Mesodermal cell (in vitro differentiated cells): ENCODE results near the gene AADAC.

ENCODE experiments used
- H3K27ac ChIP-seq: 2 replicates; pipeline ENCODE4 v1.7.0; 2013; ENCODE audit warnings: mild to moderate bottlenecking, low read depth, low read length, moderate library complexity; ENCODE audit not compliant: severe bottlenecking
- H3K36me3 ChIP-seq: 2 replicates; pipeline ENCODE4 v1.7.1; 2013; ENCODE audit warnings: mild to moderate bottlenecking, low read length, moderate library complexity; ENCODE audit not compliant: control insufficient read depth, insufficient read depth
- H3K4me1 ChIP-seq: one replicate; pipeline ENCODE4 v1.7.1; 2013; ENCODE audit warnings: mild to moderate bottlenecking, low read length; ENCODE audit not compliant: insufficient read depth, control insufficient read depth, poor library complexity, severe bottlenecking
- H3K4me3 ChIP-seq: 2 replicates; pipeline ENCODE4 v1.7.0; 2013; ENCODE audit warnings: low read length, control low read depth, mild to moderate bottlenecking; ENCODE audit not compliant: insufficient read depth, poor library complexity, severe bottlenecking; ENCODE audit errors: extremely low read depth
- H3K9me3 ChIP-seq: 2 replicates; pipeline ENCODE4 v1.7.1; 2013; ENCODE audit warnings: mild to moderate bottlenecking, low read length, moderate library complexity; ENCODE audit not compliant: control insufficient read depth
- WGBS, 2 experiments: methylation state at CpG; one replicate each; pipeline ENCODE4 v1.1.5; 2013; ENCODE audit warnings: missing lambda C conversion rate in 2 of 2; ENCODE audit not compliant: insufficient coverage in 2 of 2; 5-methylcytosine and 5-hydroxymethylcytosine counted together

Gene AADAC

GRCh38 chr3:151852074-151852811 is 38.3 kb downstream of the AADAC start:
- Histone ChIP-seq H3K36me3 (no peaks in the 10 kb centered on the region), H3K4me1 (peaks cover 4% of the 10 kb centered on the region), H3K9me3 (peaks cover 3% of the 10 kb centered on the region), H3K27ac (no peak overlapping the region), H3K4me3 (no peak overlapping the region)
- WGBS, 2 experiments, result 89 to 90% methylated on average over 6 to 10 of the region's 11 CpGs

GRCh38 chr3:151856118-151856517 is 42.2 kb downstream of the AADAC start:
- Histone ChIP-seq H3K4me3 (no peak overlapping the region), H3K4me1 (peaks cover 12% of the 10 kb centered on the region), H3K9me3 (peaks cover 1% of the 10 kb centered on the region), H3K36me3 (no peaks in the 10 kb centered on the region), H3K27ac (no peak overlapping the region)
- 92 to 100% methylated on average over 2 of the region's 3 CpGs for WGBS, 2 experiments

- Histone ChIP-seq H3K36me3 (no peaks in the 10 kb centered on the region), H3K27ac (no peak overlapping the region), H3K4me1 (peaks cover 12% of the 10 kb centered on the region), H3K9me3 (no peaks in the 10 kb centered on the region), H3K4me3 (no peak overlapping the region)
- WGBS, 2 experiments, result 80 to 100% methylated on average over 1 of the region's 2 CpGs
These were observed 42.7 kb downstream of the AADAC start for GRCh38 chr3:151856641-151857040.

GRCh38 chr3:151859233-151859673 is 45.3 kb downstream of the AADAC start:
- Histone ChIP-seq H3K4me3 (no peak overlapping the region), H3K27ac (peak overlapping the region; percentile 23), H3K9me3 (no peaks in the 10 kb centered on the region), H3K36me3 (no peaks in the 10 kb centered on the region), H3K4me1 (peaks cover 8% of the 10 kb centered on the region)
- no CpG with 5 or more reads among the region's 2 CpGs for WGBS, 2 experiments

- H3K4me1 ChIP-seq, result peaks cover 8% of the 10 kb centered on the region
- no peak overlapping the region for H3K4me3 ChIP-seq
- no peak overlapping the region for H3K27ac ChIP-seq
- H3K9me3 ChIP-seq, result no peaks in the 10 kb centered on the region
- no peaks in the 10 kb centered on the region for H3K36me3 ChIP-seq
These were observed 46.0 kb downstream of the AADAC start for GRCh38 chr3:151859905-151860304.

GRCh38 chr3:151863611-151864010 is 49.7 kb downstream of the AADAC start:
- 91% methylated on average over 1 of the region's 2 CpGs; no CpG with 5 or more reads in 1 of the 2 experiments for WGBS, 2 experiments

GRCh38 chr3:151864423-151865101 is 50.6 kb downstream of the AADAC start:
- WGBS, 2 experiments, result 67% methylated on average over 1 of the region's 4 CpGs; no CpG with 5 or more reads in 1 of the 2 experiments
- Histone ChIP-seq H3K9me3 (no peaks in the 10 kb centered on the region), H3K4me1 (peaks cover 12% of the 10 kb centered on the region), H3K27ac (no peak overlapping the region), H3K4me3 (no peak overlapping the region), H3K36me3 (no peaks in the 10 kb centered on the region)

More at GRCh38 chr3:151863611-151864010, 49.7 kb downstream of the AADAC start:
- H3K4me3 ChIP-seq, result no peak overlapping the region
- no peak overlapping the region for H3K27ac ChIP-seq
- H3K9me3 ChIP-seq, result no peaks in the 10 kb centered on the region
- peaks cover 14% of the 10 kb centered on the region for H3K4me1 ChIP-seq
- H3K36me3 ChIP-seq, result no peaks in the 10 kb centered on the region

- WGBS, 2 experiments, result 85 to 100% methylated on average over 1 to 3 of the region's 4 CpGs
- Histone ChIP-seq H3K36me3 (no peaks in the 10 kb centered on the region), H3K27ac (peak overlapping the region; percentile 23), H3K4me3 (no peak overlapping the region), H3K9me3 (no peaks in the 10 kb centered on the region), H3K4me1 (peaks cover 9% of the 10 kb centered on the region)
These were observed 52.9 kb downstream of the AADAC start for GRCh38 chr3:151866711-151867410.

- WGBS, 2 experiments, result no CpG with 5 or more reads among the region's 1 CpG
- Histone ChIP-seq H3K4me1 (peaks cover 9% of the 10 kb centered on the region), H3K4me3 (no peak overlapping the region), H3K27ac (no peak overlapping the region), H3K9me3 (no peaks in the 10 kb centered on the region), H3K36me3 (no peaks in the 10 kb centered on the region)
These were observed 53.8 kb downstream of the AADAC start for GRCh38 chr3:151867666-151868065.

- WGBS, 2 experiments, result no CpG with 5 or more reads among the region's 3 CpGs
- no peak overlapping the region for H3K27ac ChIP-seq
- no peaks in the 10 kb centered on the region for H3K36me3 ChIP-seq
- peaks cover 9% of the 10 kb centered on the region for H3K4me1 ChIP-seq
- H3K4me3 ChIP-seq, result no peak overlapping the region
- H3K9me3 ChIP-seq, result no peaks in the 10 kb centered on the region
These were observed 55.3 kb downstream of the AADAC start for GRCh38 chr3:151869181-151869580.
